ENCODE measurements around the gene TLCD1.

Gene TLCD1

GRCh38 chr17:28700830-28701492, 25.1 kb downstream of the TLCD1 start:
- FAIRE-seq, result no peak
- no peak for TF ChIP-seq CTCF (IDR thresholded peaks at IDR 0.05; ENCODE audit: insufficient read depth, missing control alignments)
- no peak for DNase-seq (ENCODE audit: insufficient read length, low spot score)

GRCh38 chr17:28700278-28700677, 25.8 kb downstream of the TLCD1 start:
- FAIRE-seq, result no peak
- TF ChIP-seq CTCF (IDR thresholded peaks at IDR 0.05; ENCODE audit: insufficient read depth, missing control alignments), result no peak
- no peak for DNase-seq (ENCODE audit: insufficient read length, low spot score)

GRCh38 chr17:28698253-28698941, 27.6 kb downstream of the TLCD1 start:
- no peak for DNase-seq (ENCODE audit: insufficient read length, low spot score)
- no peak for TF ChIP-seq CTCF (IDR thresholded peaks at IDR 0.05; ENCODE audit: insufficient read depth, missing control alignments)
- FAIRE-seq, result no peak

GRCh38 chr17:28693869-28694268, 32.2 kb downstream of the TLCD1 start:
- TF ChIP-seq CTCF (IDR thresholded peaks at IDR 0.05; ENCODE audit: insufficient read depth, missing control alignments), result no peak
- DNase-seq (ENCODE audit: insufficient read length, low spot score) (no peak), FAIRE-seq (no peak)

GRCh38 chr17:28689011-28689410, 37.0 kb downstream of the TLCD1 start:
- no peak for TF ChIP-seq CTCF (IDR thresholded peaks at IDR 0.05; ENCODE audit: insufficient read depth, missing control alignments)
- FAIRE-seq, result no peak
- no peak for DNase-seq (ENCODE audit: insufficient read length, low spot score)

GRCh38 chr17:28688481-28688880, 37.6 kb downstream of the TLCD1 start:
- DNase-seq (ENCODE audit: insufficient read length, low spot score) (no peak), FAIRE-seq (no peak)
- TF ChIP-seq CTCF (IDR thresholded peaks at IDR 0.05; ENCODE audit: insufficient read depth, missing control alignments), result no peak

- no peak for TF ChIP-seq CTCF (IDR thresholded peaks at IDR 0.05; ENCODE audit: insufficient read depth, missing control alignments)
- DNase-seq (ENCODE audit: insufficient read length, low spot score) (no peak), FAIRE-seq (no peak)
Measured at GRCh38 chr17:28686296-28686695, 39.7 kb downstream of the TLCD1 start.

All from D721Med (cell line).